Activated CD4-positive, alpha-beta T cell treated with anti-CD3 and anti-CD28 coated beads, Interleukin-2, amount 50 U/mL, for 24 hours (primary cell): ENCODE measurements around the gene F2RL2.

Experiments
- DNase-seq, 2 donors: peaks; one replicate each; pipeline ENCODE4 v3.0.0-alpha.2; 2020; ENCODE audit warnings: low read depth in 1 of 2, low spot score in 1 of 2

Gene F2RL2

DNA sequence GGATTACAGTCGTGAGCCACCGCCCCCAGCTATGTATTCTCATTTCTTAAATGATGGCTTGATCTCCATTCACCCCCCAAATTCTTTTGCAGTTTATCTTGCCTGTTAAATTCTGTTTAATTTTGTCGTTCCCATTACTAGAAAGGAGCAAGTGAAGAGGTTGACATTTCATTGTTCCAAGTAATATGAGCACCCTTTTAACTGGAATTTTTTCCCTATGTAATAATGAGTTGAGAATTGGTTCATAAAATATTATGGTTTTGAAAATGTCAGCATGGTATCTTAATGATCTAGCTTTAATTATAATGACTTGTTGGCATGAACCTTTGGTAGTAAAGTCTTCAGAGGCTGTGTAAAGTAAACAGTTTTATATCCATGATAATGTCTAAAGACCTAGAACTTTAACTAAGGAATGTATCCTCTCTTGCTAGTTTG is 37.4 kb downstream of the F2RL2 start:
- no peak for DNase-seq

DNA sequence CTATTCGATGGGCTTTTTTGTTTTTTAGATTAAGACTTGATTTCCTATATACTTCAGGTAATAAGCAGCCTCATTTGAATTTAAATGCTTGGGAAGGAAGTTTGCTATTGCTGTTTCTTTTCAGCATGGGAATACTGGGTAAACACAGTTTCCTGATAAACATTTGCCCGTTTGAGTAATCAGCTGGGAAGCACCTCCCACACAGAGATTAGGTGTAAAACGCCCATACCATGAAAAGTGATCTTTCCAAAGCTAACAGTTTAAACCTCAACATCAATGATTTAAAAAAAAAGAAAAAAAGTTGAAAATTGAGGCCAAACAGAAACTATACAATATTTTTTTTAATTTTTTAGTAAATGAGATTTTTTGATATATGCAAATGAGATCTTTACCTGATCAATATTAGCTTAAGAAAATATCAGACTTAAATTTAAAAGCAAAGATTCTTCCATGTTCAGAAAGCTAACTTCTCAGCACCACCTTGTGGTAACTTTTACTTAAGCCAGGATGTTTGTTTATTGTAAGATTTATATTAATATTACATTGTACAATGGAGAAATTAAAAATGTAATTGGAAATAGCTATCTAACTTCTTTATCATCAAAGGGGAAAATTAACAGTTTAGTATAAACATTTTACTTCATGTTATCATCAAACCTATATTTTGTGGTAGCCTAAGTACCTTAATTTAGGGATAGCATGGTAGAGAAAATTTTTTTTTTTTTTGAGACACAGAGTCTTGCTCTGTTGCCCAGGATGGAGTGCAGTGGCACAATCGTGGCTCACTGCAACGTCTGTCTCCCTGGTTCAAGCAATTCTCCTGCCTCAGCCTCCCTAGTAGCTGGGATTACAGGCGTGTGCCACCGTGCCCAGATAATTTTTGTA is 39.8 kb downstream of the F2RL2 start:
- no peak for DNase-seq

DNA sequence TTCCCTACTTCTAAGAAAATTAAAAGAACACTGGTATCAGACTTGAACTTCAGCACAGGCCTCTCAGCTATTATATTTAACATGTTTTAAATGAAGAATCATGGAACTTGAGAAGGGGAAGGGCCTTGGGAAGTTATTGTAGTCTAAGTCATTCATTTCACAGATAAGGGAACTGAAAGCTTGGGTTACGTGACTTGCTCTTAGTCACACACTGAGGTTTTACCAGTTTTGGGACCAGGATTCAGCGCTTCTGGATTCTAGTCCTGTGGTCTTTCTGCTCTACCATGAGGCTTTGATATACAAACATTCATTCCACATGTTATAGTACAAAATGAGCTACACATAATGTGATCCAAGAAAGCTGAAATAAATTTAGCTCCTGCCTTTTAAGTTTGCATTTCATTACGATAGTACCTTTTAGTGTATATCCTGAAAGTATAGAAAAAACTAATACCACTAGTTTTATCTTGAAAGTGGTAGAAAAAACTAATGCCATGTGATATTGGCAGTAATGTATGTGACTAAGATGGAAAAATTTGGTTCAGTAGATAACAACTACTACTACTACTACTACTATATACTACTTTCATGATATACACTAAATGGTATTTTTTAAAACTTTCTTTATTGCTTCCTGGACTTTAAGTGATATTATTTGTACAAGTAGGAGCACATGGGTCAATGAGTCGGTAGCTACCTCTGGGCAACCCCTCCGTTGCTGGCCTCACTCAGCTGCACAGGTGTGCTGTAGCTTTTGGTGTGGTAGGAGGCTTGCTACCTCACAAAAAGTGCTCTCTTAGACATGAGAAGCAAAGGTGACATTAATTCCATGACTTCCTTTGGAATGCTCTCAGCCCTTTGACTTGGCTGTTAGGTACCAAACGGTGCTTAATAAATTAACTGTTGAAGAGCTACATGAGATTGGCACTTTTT is 40.7 kb downstream of the F2RL2 start:
- DNase-seq, result peak in 1 of 2 donors; percentile 31

DNA sequence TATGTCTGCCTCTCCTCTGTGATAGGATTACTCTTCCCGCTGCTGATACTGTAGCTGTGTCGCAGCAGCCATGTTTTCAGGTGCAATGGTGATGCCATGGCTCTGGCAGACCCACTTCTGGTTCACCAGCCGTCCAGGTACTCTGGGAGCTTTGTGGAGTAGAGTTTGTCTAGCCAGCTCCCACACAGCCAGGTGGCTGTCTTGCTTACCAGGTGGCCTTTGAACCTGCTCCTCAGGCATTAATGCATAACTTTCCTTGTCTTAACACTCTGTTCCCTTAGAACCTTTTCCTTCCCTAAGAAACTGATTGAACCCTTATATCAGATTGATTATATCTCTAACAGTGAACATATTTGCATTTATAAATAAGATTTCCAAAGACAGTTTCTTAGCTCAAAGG is 42.2 kb downstream of the F2RL2 start:
- no peak for DNase-seq

DNA sequence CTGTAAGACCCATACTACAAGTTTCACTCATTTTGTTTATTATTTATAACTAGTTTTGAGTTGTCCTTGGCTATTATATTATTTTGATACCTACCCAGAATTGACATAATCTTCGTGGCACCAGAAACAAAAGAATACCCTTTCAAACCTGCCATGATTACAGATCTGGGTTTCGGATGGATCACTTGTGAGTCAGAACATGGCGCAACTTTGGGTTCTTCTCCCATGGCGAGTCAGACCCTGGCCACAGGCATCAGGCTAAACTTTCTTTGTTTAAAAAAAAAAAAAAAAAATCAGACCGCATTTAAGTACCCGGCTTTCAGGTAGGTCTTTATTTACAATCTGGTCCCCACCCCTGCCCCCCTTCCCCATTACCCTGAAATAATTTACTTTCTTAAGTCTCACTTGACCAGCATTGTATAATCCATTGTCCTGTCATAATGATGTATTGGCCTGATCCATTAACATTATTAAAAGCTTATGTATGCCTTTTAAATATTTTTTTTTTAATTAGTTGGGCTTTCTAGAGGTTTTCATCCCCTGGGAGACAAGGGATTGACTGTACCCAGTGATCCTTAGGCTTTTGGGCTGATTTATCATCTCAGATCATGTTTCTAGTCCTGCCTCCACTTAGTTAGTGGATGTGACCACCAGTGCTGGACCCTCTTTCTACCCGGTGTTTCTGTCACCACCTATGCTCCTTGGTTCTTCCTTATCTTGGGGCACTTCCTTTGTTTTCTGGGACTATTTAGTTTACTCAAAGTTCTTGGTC is 43.9 kb downstream of the F2RL2 start:
- DNase-seq, result no peak

DNA sequence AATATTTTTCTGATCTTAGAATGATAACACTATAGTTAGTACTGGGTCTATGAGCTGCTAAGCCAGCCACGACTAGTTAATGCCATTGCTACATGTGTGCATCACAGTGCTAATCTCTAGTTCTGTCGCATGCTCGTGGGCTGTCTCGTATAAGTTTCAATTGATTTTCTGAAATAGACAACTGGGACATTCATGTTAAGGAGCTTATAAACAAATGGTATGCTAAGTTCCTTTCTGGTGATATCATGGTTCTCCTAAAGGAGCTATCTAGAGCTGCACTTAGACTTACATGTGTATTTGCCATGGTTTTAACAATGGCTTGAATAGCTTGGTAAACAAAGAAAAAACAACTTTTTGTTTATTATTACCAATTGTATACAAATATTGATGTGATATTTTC is 46.2 kb downstream of the F2RL2 start:
- DNase-seq, result no peak

DNA sequence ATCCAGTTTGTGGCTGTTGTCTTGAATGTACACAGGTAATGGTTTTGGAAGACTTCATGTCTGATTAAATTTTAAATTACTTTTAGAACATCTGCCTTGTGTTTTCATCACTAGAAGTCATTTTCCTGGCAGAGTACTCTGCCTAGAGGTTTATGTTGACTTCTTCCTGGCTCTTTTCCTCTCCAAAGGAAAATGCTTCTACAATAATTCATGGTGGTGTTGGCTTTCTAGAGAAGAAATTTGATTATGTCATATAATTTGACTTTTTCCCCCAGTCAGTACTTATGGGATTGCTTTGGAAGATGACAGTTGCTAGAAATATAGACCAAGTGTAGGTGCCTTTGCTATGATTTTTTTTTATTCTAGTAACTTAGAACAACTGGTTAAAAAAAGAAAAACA is 46.8 kb downstream of the F2RL2 start:
- DNase-seq, result no peak

DNA sequence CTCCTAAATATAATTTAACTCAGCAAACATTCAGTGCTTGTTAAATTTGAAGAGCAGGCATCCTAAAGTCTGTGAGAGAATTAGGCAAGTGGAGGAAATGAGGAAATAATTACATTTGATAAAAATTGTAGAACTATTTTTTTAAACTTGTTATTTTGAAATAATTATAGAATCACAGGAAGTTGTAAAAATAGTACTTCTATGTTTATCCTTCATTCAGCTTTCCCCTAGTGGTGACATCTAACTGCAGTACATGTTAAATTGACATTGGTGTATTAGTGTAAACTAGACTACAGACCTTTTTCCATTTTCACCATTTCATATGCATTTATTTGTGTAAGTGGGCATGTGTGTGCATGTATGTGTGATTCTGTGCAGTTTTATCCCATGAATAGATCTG is 51.6 kb downstream of the F2RL2 start:
- no peak for DNase-seq

DNA sequence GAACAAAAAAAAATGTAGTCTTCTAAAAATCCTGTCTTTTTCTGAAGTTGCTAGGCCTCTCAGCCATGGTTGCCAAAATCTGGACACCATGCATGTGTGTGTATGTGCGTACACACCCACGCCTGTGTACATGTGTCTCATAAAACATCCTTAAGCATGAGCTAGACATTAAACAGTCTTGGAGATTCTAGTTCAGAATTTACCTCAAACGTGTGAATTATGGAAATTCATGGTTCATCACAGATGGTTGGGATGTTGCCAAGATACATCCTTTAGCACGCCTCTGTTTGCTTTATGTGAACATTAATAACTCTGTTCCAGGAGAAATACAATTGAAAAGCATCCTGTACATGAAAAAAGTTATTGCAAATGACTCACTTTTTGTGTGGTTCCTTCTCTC is 53.0 kb downstream of the F2RL2 start:
- DNase-seq, result no peak
